Fibroblast of lung (primary cell): ENCODE data around the gene SLAIN2. TPM values are rescaled to one million over a fixed set of nuclear protein-coding genes. Genes with fewer than 3 reads are reported as not detected.
A peak's percentile ranks its signal among the peaks of the same experiment; 100 is the strongest.

Source experiments
- DNase-seq, 2 donors: peaks; one replicate each; pipeline versions ENCODE4 v3.0.0 to v3.0.0-alpha.2; 2010; ENCODE audit warnings: low read depth in 2 of 2
- H2AFZ ChIP-seq: 2 replicates; pipeline ENCODE4 v1.5.1; 2012; ENCODE audit warnings: low read length, control low read depth, inconsistent platforms
- H3K27ac ChIP-seq: 2 replicates; pipeline ENCODE4 v1.5.1; 2011; ENCODE audit warnings: low read length, control low read depth; ENCODE audit not compliant: insufficient read depth
- H3K27me3 ChIP-seq: 2 replicates; pipeline ENCODE4 v1.5.1; 2011; ENCODE audit warnings: mild to moderate bottlenecking, low read length; ENCODE audit not compliant: control insufficient read depth, insufficient read depth
- H3K36me3 ChIP-seq: 2 replicates; pipeline ENCODE4 v1.5.1; 2011; ENCODE audit warnings: low read length; ENCODE audit not compliant: control insufficient read depth, insufficient read depth
- H3K4me1 ChIP-seq: 2 replicates; pipeline ENCODE4 v1.5.1; 2011; ENCODE audit warnings: low read length; ENCODE audit not compliant: control insufficient read depth, insufficient read depth; ENCODE audit errors: extremely low read depth
- H3K4me2 ChIP-seq: 2 replicates; pipeline ENCODE4 v1.5.1; 2011; ENCODE audit warnings: low read length, control low read depth; ENCODE audit not compliant: insufficient read depth; ENCODE audit errors: extremely low read depth
- H3K4me3 ChIP-seq, 4 experiments: fragments of 200-600 bp in 1 of 4; sonication (generic) in 1 of 4; replicated peaks in 1 of 4; 2 replicates each; pipeline ENCODE4 v1.5.1; 2011 to 2016; ENCODE audit warnings: low read length in 4 of 4, low read depth in 3 of 4, mild to moderate bottlenecking in 3 of 4, control low read depth in 2 of 4, inconsistent platforms in 1 of 4, mixed read lengths in 1 of 4; ENCODE audit not compliant: insufficient read depth in 1 of 4; ENCODE audit errors: control extremely low read depth in 1 of 4
- H3K79me2 ChIP-seq: 2 replicates; pipeline ENCODE4 v1.5.1; 2012; ENCODE audit warnings: mild to moderate bottlenecking, low read length, inconsistent platforms; ENCODE audit not compliant: control insufficient read depth, insufficient read depth
- H3K9ac ChIP-seq: 2 replicates; pipeline ENCODE4 v1.5.1; 2011; ENCODE audit warnings: mild to moderate bottlenecking, low read length, control low read depth; ENCODE audit not compliant: insufficient read depth
- H3K9me3 ChIP-seq: 2 replicates; pipeline ENCODE4 v1.5.1; 2012; ENCODE audit warnings: low read depth, low read length; ENCODE audit not compliant: control insufficient read depth, insufficient read depth
- H4K20me1 ChIP-seq: 2 replicates; pipeline ENCODE4 v1.5.1; 2011; ENCODE audit warnings: low read length; ENCODE audit not compliant: control insufficient read depth, insufficient read depth; ENCODE audit errors: extremely low read depth
- CTCF ChIP-seq, 2 donors: IDR thresholded peaks in 1 of 2; conservative IDR thresholded peaks in 1 of 2; 1 replicate in 1 of 2; 2 replicates in 1 of 2; pipeline ENCODE4 v1.5.1; 2011 to 2012; ENCODE audit warnings: low read length in 2 of 2, control low read depth in 1 of 2, inconsistent platforms in 1 of 2, low read depth in 1 of 2, mild to moderate bottlenecking in 1 of 2
- EZH2 ChIP-seq: IDR thresholded peaks from 2 replicates; pipeline ENCODE4 v1.5.1; 2012; ENCODE audit warnings: low read length, control low read depth, mild to moderate bottlenecking; ENCODE audit errors: missing control alignments
- polyA plus RNA-seq, 2 donors: library from polyadenylated mRNA; depleted of rRNA in 1 of 2; stranded (reverse) in 1 of 2; unstranded in 1 of 2; fragments of >200 nt; gene quantifications; 2 replicates each; pipeline ENCODE4 v1.2.1, GENCODE V29; 2011 to 2012; ENCODE audit warnings: missing spikeins in 1 of 2
- total RNA-seq: library from RNA; depleted of rRNA; stranded (reverse); fragments of >200 nt; gene quantifications from 2 replicates; pipeline ENCODE4 v1.2.1, GENCODE V29; 2014

Gene SLAIN2
- total and polyA plus RNA-seq, 2 donors (not counting 1 experiment from before 2014, with no cell fraction given), result 34.2 to 57.4 TPM

DNA sequence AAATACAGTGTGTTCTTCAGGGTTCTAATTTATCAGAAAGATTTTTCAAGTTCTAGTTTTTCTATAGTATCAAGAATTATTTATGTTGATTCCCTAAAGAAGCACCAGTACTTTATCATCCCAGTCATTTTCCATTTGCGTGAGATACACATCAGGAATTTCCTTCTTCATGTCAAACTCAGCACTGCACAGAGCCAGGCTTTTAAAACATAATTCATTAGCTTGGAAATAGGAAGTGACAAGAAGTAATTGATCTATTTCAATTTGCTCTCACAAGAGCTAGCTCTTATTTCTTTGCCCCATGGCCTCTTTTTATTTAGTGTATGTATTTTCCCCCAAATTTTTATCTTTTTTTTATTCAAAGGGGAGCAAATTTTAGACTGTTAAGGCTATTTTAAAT is 128.8 kb downstream of the SLAIN2 start:
- Histone ChIP-seq H3K9me3 (no peaks in the 10 kb centered on the region), H3K79me2 (no peaks in the 10 kb centered on the region), H3K4me3 (no peak overlapping the region), H2AFZ (no peak overlapping the region), H3K4me1 (no peaks in the 10 kb centered on the region), H3K27ac (no peak overlapping the region), H3K9ac (no peak overlapping the region), H3K27me3 (no peaks in the 10 kb centered on the region), H3K4me2 (no peak overlapping the region), H3K36me3 (no peaks in the 10 kb centered on the region), H4K20me1 (no peaks in the 10 kb centered on the region)
- DNase-seq, result no peak
- TF ChIP-seq CTCF (conservative IDR thresholded peaks at IDR 0.05 in 1 of 2, IDR thresholded peaks at IDR 0.05 in 1 of 2; ENCODE audit: low read depth in 1 of 2, low read length in 2 of 2) (no peak), EZH2 (no peak)

DNA sequence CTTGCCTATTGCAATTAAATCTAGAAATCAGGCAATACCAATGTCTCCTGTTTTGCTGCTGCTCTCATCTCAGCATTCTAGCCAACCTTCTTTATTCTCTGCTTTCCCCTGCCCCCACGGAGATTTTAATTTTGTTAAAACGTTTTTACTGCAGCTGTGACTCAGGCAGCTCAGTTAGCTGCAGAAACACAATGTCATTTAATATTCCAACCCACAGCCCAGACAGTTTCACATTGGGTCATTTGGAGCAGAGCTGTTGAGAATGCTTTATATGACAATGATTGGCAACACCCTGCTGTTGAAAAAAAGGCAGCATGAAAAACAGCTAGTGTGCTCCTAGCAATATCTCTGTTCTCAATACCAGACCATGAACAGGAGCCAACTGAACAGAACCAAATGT is 129.2 kb downstream of the SLAIN2 start:
- H2AFZ ChIP-seq, result no peak overlapping the region
- no peak overlapping the region for H3K4me2 ChIP-seq

DNA sequence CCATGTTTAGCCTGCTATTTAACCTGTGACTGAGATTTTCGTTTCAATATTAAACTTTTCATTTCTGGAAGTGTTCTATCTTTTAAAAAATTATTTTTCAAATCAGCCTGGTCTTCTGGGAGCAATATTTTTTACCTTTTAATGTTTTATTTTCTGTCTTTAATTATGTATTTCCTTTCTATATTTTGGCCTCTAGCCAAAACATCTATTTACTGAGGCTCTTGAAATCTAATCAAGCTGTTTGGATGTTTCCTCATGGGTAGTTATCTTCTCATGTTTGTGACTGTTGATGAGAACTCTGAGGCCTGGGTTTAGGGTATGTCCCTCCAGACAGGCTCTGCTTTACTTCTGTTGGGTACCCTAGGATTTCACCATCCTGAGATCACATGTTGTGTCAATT is 131.5 kb downstream of the SLAIN2 start:
- Histone ChIP-seq H3K27me3 (peaks cover 3% of the 10 kb centered on the region), H3K79me2 (no peaks in the 10 kb centered on the region), H3K36me3 (no peaks in the 10 kb centered on the region), H3K4me1 (no peaks in the 10 kb centered on the region), H2AFZ (no peak overlapping the region), H3K9me3 (no peaks in the 10 kb centered on the region), H3K9ac (no peak overlapping the region), H4K20me1 (no peaks in the 10 kb centered on the region), H3K4me3 (no peak overlapping the region), H3K27ac (no peak overlapping the region), H3K4me2 (no peak overlapping the region)
- no peak for TF ChIP-seq CTCF (conservative IDR thresholded peaks at IDR 0.05 in 1 of 2, IDR thresholded peaks at IDR 0.05 in 1 of 2; ENCODE audit: low read depth in 1 of 2, low read length in 2 of 2)
- TF ChIP-seq EZH2, result no peak
- no peak for DNase-seq

More for the DNA sequence above, 129.2 kb downstream of the SLAIN2 start:
- H4K20me1 ChIP-seq, result no peaks in the 10 kb centered on the region
- no peaks in the 10 kb centered on the region for H3K36me3 ChIP-seq
- H3K9me3 ChIP-seq, result no peaks in the 10 kb centered on the region
- H3K27ac ChIP-seq, result no peak overlapping the region
- H3K27me3 ChIP-seq, result no peaks in the 10 kb centered on the region
- H3K4me3 ChIP-seq, result no peak overlapping the region
- no peak overlapping the region for H3K9ac ChIP-seq
- no peaks in the 10 kb centered on the region for H3K4me1 ChIP-seq
- TF ChIP-seq CTCF (conservative IDR thresholded peaks at IDR 0.05 in 1 of 2, IDR thresholded peaks at IDR 0.05 in 1 of 2; ENCODE audit: low read depth in 1 of 2, low read length in 2 of 2) (no peak), EZH2 (no peak)
- DNase-seq, result peak in 1 of 2 donors; percentile 20
- H3K79me2 ChIP-seq, result no peaks in the 10 kb centered on the region
